Measurements from ENCODE around the gene WNT11. TPM values are rescaled to one million over a fixed set of nuclear protein-coding genes. Genes with fewer than 3 reads are reported as not detected.

The WNT11 gene
- total RNA-seq, 1 experiment from 2014 or later: not detected

DNA sequence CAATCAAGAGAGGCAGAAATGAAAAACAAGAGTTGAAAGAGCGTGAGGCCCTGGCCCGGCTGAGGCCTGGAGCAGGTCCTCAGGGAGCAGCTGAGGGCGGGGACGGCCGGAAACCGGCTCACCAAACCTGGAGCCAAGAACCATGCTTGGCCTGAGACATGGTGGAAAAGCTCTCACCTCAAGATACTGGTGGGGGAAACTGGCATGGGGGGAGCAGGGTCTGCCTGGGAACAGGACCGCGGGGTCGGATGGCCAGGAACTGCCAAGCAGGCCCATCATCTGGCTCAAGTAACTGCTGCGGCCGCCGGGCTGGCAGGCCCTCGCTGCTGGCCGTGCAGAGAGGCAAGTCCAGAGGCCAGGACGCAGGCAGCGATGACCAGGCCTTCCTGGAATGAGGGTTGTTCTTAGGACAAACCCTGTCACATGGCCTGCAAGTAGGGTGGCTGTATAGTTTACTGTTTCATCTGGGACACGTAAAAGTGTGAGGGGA is 18.9 kb upstream of the WNT11 start:
- TF ChIP-seq, protein P1, sequence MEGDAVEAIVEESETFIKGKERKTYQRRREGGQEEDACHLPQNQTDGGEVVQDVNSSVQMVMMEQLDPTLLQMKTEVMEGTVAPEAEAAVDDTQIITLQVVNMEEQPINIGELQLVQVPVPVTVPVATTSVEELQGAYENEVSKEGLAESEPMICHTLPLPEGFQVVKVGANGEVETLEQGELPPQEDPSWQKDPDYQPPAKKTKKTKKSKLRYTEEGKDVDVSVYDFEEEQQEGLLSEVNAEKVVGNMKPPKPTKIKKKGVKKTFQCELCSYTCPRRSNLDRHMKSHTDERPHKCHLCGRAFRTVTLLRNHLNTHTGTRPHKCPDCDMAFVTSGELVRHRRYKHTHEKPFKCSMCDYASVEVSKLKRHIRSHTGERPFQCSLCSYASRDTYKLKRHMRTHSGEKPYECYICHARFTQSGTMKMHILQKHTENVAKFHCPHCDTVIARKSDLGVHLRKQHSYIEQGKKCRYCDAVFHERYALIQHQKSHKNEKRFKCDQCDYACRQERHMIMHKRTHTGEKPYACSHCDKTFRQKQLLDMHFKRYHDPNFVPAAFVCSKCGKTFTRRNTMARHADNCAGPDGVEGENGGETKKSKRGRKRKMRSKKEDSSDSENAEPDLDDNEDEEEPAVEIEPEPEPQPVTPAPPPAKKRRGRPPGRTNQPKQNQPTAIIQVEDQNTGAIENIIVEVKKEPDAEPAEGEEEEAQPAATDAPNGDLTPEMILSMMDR (IDR thresholded peaks at IDR 0.05; ENCODE audit: unreplicated experiment): no peak
- H3K27ac Mint-ChIP-seq (ENCODE audit: low read depth, unreplicated experiment): peak overlapping the region; percentile 49
- H3K36me3 Mint-ChIP-seq (ENCODE audit: insufficient read depth, unreplicated experiment): no peaks in the 10 kb centered on the region
- DNase-seq (ENCODE audit: unreplicated experiment): no peak
- intact Hi-C loops (cut with micrococcal nuclease): no loop called here
- H3K27me3 Mint-ChIP-seq (ENCODE audit: insufficient read depth, unreplicated experiment): no peaks in the 10 kb centered on the region
- no peaks in the 10 kb centered on the region for H3K4me1 Mint-ChIP-seq (ENCODE audit: insufficient read depth, unreplicated experiment)
- H3K4me3 Mint-ChIP-seq (ENCODE audit: unreplicated experiment): no peak overlapping the region
- CTCF ChIA-PET: interaction anchor here (0.7 to 1.1 kb wide), 2 partner anchors 17 to 1818 kb away, joined by 3 to 4 read pairs; no protein-coding TSS in a partner anchor
- no TSS peak for BruUV-seq (replicated peaks)
- H3K9me3 Mint-ChIP-seq (ENCODE audit: unreplicated experiment): no peaks in the 10 kb centered on the region
- POLR2A ChIA-PET: no interaction called here

DNA sequence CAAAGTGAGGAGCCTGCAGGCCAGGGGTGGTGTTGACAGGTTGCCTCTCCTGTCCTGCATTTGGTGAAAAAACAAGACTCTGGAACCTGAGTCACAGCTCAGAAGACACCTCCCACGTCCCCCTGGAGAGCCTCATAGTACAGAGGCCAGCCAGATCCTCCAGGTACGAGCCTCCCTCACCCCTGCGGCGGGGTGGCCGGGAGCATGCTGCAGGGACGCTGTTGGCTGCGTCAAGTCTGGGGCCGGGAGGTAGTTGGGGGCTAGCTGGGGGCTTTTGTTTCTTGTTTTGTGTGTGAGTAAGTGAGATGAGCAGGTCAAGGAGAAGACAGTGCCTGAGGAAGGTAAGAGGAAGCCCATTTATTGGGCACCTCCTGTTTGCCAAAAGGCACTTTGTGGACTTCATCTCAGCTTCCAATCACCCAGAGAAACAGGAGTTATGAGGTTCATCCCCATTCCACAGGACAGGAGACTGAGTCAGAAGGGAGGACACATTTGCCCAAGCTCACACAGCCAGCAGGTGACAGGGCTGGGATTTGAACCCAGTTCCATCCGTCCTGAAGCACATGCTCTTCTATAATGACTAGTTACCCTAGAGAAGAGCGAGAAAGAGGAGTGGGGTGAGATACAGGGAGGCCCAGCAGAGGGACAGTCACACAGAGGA is 18.3 kb upstream of the WNT11 start:
- intact Hi-C loops (cut with micrococcal nuclease): no loop called here
- POLR2A ChIA-PET: no interaction called here
- CTCF ChIA-PET: interaction anchor here (1.1 kb wide), 2 partner anchors 16 to 95 kb away, joined by 4 to 9 read pairs; no protein-coding TSS in a partner anchor
- no peaks in the 10 kb centered on the region for H3K4me1 Mint-ChIP-seq (ENCODE audit: insufficient read depth, unreplicated experiment)
- no peaks in the 10 kb centered on the region for H3K27me3 Mint-ChIP-seq (ENCODE audit: insufficient read depth, unreplicated experiment)
- DNase-seq (ENCODE audit: unreplicated experiment): no peak
- H3K4me3 Mint-ChIP-seq (ENCODE audit: unreplicated experiment): no peak overlapping the region
- no TSS peak for BruUV-seq (replicated peaks)
- H3K27ac Mint-ChIP-seq (ENCODE audit: low read depth, unreplicated experiment): no peak overlapping the region
- TF ChIP-seq, protein P1 (IDR thresholded peaks at IDR 0.05; ENCODE audit: unreplicated experiment): no peak
- no peaks in the 10 kb centered on the region for H3K9me3 Mint-ChIP-seq (ENCODE audit: unreplicated experiment)
- H3K36me3 Mint-ChIP-seq (ENCODE audit: insufficient read depth, unreplicated experiment): no peaks in the 10 kb centered on the region

DNA sequence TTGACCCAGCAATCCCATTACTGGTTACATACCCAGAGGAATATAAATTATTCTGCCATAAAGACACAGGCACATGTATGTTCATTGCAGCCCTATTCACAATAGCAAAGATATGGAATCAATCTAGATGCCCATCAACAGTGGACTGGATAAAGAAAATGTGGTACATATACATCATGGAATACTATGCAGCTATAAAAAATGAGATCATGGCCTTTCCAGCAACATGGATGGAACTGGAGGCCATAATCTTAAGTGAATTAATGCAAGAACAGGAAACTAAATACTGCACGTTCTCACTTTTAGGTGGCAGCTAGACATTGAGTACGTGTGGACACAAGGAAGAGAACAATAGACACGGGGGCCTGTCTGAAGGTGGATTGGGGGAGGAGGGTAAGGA is 15.1 kb upstream of the WNT11 start:
- ChIA-PET CTCF (interaction anchor here (0.5 to 3.9 kb wide), 3 partner anchors 13 to 454 kb away, joined by 3 to 25 read pairs (median 4); no protein-coding TSS in a partner anchor), POLR2A (no interaction called here)
- intact Hi-C loops (cut with micrococcal nuclease): no loop called here
- Mint-ChIP-seq H3K4me3 (ENCODE audit: unreplicated experiment) (no peak overlapping the region), H3K27ac (ENCODE audit: low read depth, unreplicated experiment) (no peak overlapping the region), H3K36me3 (ENCODE audit: insufficient read depth, unreplicated experiment) (no peaks in the 10 kb centered on the region), H3K4me1 (ENCODE audit: insufficient read depth, unreplicated experiment) (no peaks in the 10 kb centered on the region), H3K9me3 (ENCODE audit: unreplicated experiment) (no peaks in the 10 kb centered on the region), H3K27me3 (ENCODE audit: insufficient read depth, unreplicated experiment) (no peaks in the 10 kb centered on the region)
- BruUV-seq (replicated peaks): no TSS peak
- TF ChIP-seq, protein P1 (IDR thresholded peaks at IDR 0.05; ENCODE audit: unreplicated experiment): no peak
- DNase-seq (ENCODE audit: unreplicated experiment): no peak

DNA sequence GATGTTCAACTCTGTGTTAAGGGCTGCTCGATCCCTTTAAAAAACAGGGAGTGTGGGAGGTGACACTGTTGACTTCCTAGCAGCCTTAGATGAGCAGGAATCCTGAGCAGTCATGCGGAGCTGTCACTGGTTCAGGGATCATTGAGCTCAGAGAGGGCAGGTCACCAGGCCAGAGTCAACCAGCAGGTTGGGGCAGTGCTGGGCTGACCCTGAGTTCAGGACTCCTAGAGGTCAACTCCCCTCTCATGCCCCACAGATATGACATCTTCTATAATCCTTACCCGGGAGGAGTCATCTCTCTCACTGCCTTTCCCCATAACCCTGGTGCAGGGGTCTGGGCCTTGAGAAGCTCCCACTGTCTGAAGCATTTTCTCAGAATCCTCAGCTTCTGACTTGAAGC is 12.9 kb upstream of the WNT11 start:
- intact Hi-C loops (cut with micrococcal nuclease): no loop called here
- Mint-ChIP-seq H3K27ac (ENCODE audit: low read depth, unreplicated experiment) (no peak overlapping the region), H3K27me3 (ENCODE audit: insufficient read depth, unreplicated experiment) (no peaks in the 10 kb centered on the region), H3K4me1 (ENCODE audit: insufficient read depth, unreplicated experiment) (no peaks in the 10 kb centered on the region), H3K4me3 (ENCODE audit: unreplicated experiment) (no peak overlapping the region), H3K36me3 (ENCODE audit: insufficient read depth, unreplicated experiment) (no peaks in the 10 kb centered on the region), H3K9me3 (ENCODE audit: unreplicated experiment) (no peaks in the 10 kb centered on the region)
- TF ChIP-seq, protein P1 (IDR thresholded peaks at IDR 0.05; ENCODE audit: unreplicated experiment): no peak
- no TSS peak for BruUV-seq (replicated peaks)
- DNase-seq (ENCODE audit: unreplicated experiment): no peak
- ChIA-PET CTCF (interaction anchor here (1.2 to 3.9 kb wide), 2 partner anchors 11 to 16 kb away, joined by 6 to 25 read pairs; no protein-coding TSS in a partner anchor), POLR2A (no interaction called here)
